Skin epidermis (tissue), 12 donors: ENCODE results near the gene DHDH.

Experiments
- H3K27ac ChIP-seq, 21 experiments: fragments of 200-600 bp; sonication (generic) in 11 of 21; one replicate each; pipeline ENCODE4 v1.5.0; 2020; ENCODE audit warnings: mild to moderate bottlenecking in 3 of 21, inconsistent platforms in 2 of 21, moderate library complexity in 2 of 21
- H3K4me3 ChIP-seq, 7 experiments: fragments of 200-600 bp; sonication (generic) in 2 of 7; one replicate each; pipeline ENCODE4 v1.5.0; 2020; ENCODE audit warnings: inconsistent platforms in 2 of 7, mild to moderate bottlenecking in 2 of 7, moderate library complexity in 1 of 7

The DHDH gene

GRCh38 chr19:48945415-48945814 lies 11.9 kb downstream of the DHDH start:
- Histone ChIP-seq H3K27ac (no peak overlapping the region), H3K4me3 (no peak overlapping the region)

- H3K27ac ChIP-seq, result no peak overlapping the region
- H3K4me3 ChIP-seq, result no peak overlapping the region
Observed at GRCh38 chr19:48945817-48946216, 12.3 kb downstream of the DHDH start.

GRCh38 chr19:48946463-48947257 lies 13.2 kb downstream of the DHDH start:
- Histone ChIP-seq H3K27ac (no peak overlapping the region), H3K4me3 (no peak overlapping the region)

GRCh38 chr19:48947258-48947542 lies 13.7 kb downstream of the DHDH start:
- Histone ChIP-seq H3K27ac (no peak overlapping the region), H3K4me3 (no peak overlapping the region)

- H3K27ac ChIP-seq, result no peak overlapping the region
- H3K4me3 ChIP-seq, result no peak overlapping the region
Observed at GRCh38 chr19:48950159-48950558, 16.7 kb downstream of the DHDH start.

GRCh38 chr19:48950830-48951519 lies 17.5 kb downstream of the DHDH start:
- Histone ChIP-seq H3K27ac (no peak overlapping the region), H3K4me3 (no peak overlapping the region)

- Histone ChIP-seq H3K27ac (no peak overlapping the region), H3K4me3 (no peak overlapping the region)
Observed at GRCh38 chr19:48953141-48953540, 19.6 kb downstream of the DHDH start.

- Histone ChIP-seq H3K4me3 (peak overlapping the region; percentile 76 to 97 (median 89)), H3K27ac (peak overlapping the region in 17 of 21 experiments; percentile 80 to 99 (median 93))
Observed at GRCh38 chr19:48953990-48954594, 20.6 kb downstream of the DHDH start.

GRCh38 chr19:48954595-48955307 lies 21.3 kb downstream of the DHDH start, which contains the start of gene BAX:
Gene BAX (plus strand): TSS chr19:48954875. CDS start chr19:48954929, 54 bp downstream.
- Histone ChIP-seq H3K4me3 (peak within 1 kb of the TSS; percentile 76 to 97 (median 89)), H3K27ac (peak within 1 kb of the TSS; percentile 80 to 99 (median 95))

GRCh38 chr19:48955308-48955958 lies 21.9 kb downstream of the DHDH start:
- peak overlapping the region; percentile 80 to 99 (median 95) for H3K27ac ChIP-seq
- H3K4me3 ChIP-seq, result peak overlapping the region; percentile 76 to 97 (median 89)

GRCh38 chr19:48958006-48958405 lies 24.5 kb downstream of the DHDH start:
- Histone ChIP-seq H3K27ac (no peak overlapping the region), H3K4me3 (no peak overlapping the region)

GRCh38 chr19:48959341-48960239 lies 26.1 kb downstream of the DHDH start:
- H3K27ac ChIP-seq, result no peak overlapping the region

GRCh38 chr19:48961051-48961649 lies 27.7 kb downstream of the DHDH start:
- H3K27ac ChIP-seq, result peak overlapping the region in 4 of 21 experiments; percentile 81 to 88 (median 86)
- no peak overlapping the region for H3K4me3 ChIP-seq

More at GRCh38 chr19:48959341-48960239, 26.1 kb downstream of the DHDH start:
- H3K4me3 ChIP-seq, result no peak overlapping the region

- H3K27ac ChIP-seq, result peak overlapping the region in 13 of 21 experiments; percentile 32 to 95 (median 90)
- no peak overlapping the region for H3K4me3 ChIP-seq
Observed at GRCh38 chr19:48961673-48962028, 28.2 kb downstream of the DHDH start.

- Histone ChIP-seq H3K27ac (peak overlapping the region in 20 of 21 experiments; percentile 10 to 95 (median 88)), H3K4me3 (no peak overlapping the region)
Observed at GRCh38 chr19:48962029-48962848, 28.7 kb downstream of the DHDH start.

GRCh38 chr19:48962849-48963165 lies 29.3 kb downstream of the DHDH start:
- Histone ChIP-seq H3K27ac (peak overlapping the region in 20 of 21 experiments; percentile 32 to 95 (median 88)), H3K4me3 (no peak overlapping the region)
